ENCODE data around the gene IRX5.

IRX5 gene

GRCh38 chr16:54953461-54953860, 22.8 kb downstream of the IRX5 start:
- DNase-seq: no peak

GRCh38 chr16:54954220-54954619, 23.6 kb downstream of the IRX5 start:
- DNase-seq: no peak

- no peak for DNase-seq
Measured at GRCh38 chr16:54955757-54956156, 25.1 kb downstream of the IRX5 start.

GRCh38 chr16:54957403-54958166, 26.9 kb downstream of the IRX5 start:
- peak; percentile 73 for DNase-seq

- DNase-seq: no peak
Measured at GRCh38 chr16:54962045-54962444, 31.4 kb downstream of the IRX5 start.

- no peak for DNase-seq
Measured at GRCh38 chr16:54964239-54964638, 33.6 kb downstream of the IRX5 start.

- DNase-seq: no peak
Measured at GRCh38 chr16:54965464-54965863, 34.8 kb downstream of the IRX5 start.

GRCh38 chr16:54968011-54968410, 37.3 kb downstream of the IRX5 start:
- no peak for DNase-seq

- DNase-seq: no peak
Measured at GRCh38 chr16:54968784-54969183, 38.1 kb downstream of the IRX5 start.

GRCh38 chr16:54970016-54970415, 39.4 kb downstream of the IRX5 start:
- no peak for DNase-seq

GRCh38 chr16:54974367-54974766, 43.7 kb downstream of the IRX5 start:
- no peak for DNase-seq

GRCh38 chr16:54976651-54977200, 46.1 kb downstream of the IRX5 start:
- DNase-seq: no peak

GRCh38 chr16:54977211-54977610, 46.5 kb downstream of the IRX5 start:
- peak; percentile 75 for DNase-seq

GRCh38 chr16:54980821-54981220, 50.2 kb downstream of the IRX5 start:
- no peak for DNase-seq

All from hematopoietic multipotent progenitor cell treated with erythropoietin and hydrocortisone succinate and interleukin-3 and kit ligand, for 4 days (in vitro differentiated cells).